SKM-1 (cell line): ENCODE results near the gene FBXO3.
"Not testable (repeated sequence)": the region's sequence is repeated elsewhere in the genome, so short reads cannot be mapped to it uniquely, and the experiment has no call there.

ENCODE experiments used
- DNase-seq: peaks from one replicate; lab custom pipeline; 2025; ENCODE audit not compliant: unreplicated experiment; lab: John Stamatoyannopoulos, UW

Gene FBXO3, protein sequence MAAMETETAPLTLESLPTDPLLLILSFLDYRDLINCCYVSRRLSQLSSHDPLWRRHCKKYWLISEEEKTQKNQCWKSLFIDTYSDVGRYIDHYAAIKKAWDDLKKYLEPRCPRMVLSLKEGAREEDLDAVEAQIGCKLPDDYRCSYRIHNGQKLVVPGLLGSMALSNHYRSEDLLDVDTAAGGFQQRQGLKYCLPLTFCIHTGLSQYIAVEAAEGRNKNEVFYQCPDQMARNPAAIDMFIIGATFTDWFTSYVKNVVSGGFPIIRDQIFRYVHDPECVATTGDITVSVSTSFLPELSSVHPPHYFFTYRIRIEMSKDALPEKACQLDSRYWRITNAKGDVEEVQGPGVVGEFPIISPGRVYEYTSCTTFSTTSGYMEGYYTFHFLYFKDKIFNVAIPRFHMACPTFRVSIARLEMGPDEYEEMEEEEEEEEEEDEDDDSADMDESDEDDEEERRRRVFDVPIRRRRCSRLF

GRCh38 chr11:33773987-33774735, at the start of gene FBXO3:
TSS of gene FBXO3 (minus strand) at chr11:33774520. CDS start at chr11:33774497, 23 bp downstream.
- DNase-seq = peak; percentile 69

GRCh38 chr11:33822981-33823380, 48.7 kb upstream of the FBXO3 start:
- not testable (repeated sequence) for DNase-seq

DNA sequence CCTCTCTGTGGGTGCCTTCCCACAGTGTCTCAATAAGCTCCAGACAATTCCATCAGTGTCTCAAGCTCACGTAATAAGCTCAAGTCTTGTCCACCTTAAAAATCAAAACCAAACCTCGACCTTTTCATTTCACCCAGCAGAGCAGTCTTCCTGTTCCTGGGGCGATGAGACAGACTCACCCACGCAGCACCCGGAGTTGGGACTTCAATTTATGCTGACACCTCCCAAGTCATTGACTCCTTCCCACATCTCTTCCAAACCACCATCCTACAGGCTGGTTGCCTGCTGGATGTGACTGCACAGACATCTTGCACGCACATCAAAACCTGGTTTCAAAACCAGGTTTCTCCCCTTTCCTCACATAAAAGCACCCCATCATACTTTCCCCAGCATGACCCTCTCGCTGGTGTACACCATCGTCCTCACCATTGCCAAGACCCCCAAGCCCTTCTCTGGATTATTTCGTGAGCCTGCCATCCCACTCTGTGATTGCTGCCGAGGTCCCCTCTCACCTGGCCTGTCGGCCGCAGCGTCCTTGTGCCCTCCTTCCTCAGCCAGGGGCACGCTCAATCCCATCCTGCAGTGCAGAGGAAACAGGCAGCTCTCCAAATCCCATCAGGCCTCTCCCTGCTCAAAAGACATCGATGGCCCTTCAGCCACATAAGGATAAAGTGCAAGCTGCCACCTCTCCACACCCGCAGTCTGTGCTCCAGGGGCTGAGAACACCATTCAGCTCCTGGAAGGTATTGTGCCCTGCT, 45.1 kb upstream of the FBXO3 start:
- DNase-seq = no peak

DNA sequence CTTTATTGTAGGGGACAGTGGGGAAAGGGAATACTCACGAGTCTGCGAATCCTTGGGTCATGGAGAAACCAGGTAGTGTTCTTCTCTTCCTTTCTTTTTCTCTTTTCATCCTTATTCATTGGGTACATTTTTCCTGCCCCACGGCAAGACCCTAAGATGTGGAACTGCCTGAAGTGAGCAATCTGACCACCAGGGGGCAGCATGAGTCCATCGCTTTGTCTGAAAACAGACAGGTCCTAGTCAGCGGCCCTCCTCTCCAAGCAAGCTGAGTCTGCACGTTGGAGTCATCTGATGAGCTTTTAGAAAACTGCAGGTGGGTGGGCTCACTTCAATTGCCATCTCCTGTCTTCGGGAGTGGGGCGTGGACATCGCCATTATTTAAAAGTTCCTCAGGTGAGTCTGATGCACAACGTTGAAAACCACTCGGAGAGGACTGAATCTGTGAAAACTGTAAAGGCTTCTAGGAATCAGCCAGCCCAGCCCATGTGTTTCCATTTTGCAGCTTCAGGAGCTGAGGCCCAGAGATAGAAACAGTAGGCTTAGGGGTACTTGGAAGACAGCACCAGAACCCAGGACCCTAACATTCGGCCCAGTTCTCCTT, 34.0 kb upstream of the FBXO3 start:
- DNase-seq = peak; percentile 16

DNA sequence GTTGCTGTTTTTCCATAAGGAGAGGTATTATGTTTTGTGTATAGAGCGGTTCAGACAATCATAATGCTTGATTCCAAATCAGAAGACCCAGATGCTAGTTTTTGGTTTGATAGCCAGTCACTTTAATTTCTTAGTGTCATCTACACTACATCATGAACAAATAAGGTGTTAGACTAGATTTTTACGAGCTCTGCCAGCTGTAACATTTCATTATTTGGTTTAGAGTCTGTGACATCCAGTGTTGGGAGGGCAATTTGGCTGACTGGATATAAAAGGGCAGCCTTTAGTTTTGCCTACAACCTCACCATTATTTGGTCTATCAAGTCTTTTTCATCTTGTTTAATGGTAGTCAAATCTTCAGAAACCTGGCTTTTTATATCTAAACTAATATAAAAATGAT, 30.2 kb upstream of the FBXO3 start:
- DNase-seq = no peak

DNA sequence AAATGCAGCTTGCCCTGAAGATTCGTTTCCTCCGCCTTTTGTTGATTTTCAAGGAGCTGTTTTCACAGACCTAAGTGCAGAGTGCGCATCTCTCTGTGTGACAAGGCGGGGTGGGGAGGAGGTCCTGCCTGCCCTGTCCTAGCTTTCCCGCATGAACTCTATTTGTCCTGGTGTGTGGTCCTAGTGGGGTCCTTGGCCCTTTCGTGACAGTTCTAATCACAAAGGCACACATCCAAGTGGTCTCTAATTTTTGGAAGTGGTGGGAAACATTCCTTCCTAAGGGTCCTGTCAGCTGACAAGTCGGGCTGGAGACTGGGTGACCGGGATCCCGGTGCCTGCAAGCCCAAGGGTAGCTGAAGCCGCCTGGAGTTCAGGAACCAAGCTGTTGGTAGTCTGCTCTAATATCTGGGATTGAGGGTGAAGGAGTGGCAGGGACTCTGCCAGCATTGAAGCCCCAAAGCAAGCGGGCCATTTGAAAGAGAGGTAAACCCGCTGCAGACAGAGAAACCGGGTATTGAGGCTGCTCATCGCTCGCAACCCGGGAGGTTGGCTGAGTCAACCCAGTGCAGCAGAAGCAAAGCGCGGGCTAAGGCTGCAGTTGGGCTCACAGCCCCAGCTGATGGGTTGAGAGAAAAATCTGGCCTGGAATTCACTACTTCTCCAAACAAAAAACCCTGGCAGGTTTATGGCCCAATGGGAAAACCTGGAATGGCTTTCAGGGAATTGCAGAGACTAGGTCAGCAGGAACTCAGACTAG, 28.1 kb upstream of the FBXO3 start:
- no peak for DNase-seq

- DNase-seq = no peak
Observed at GRCh38 chr11:33801821-33802193, 27.5 kb upstream of the FBXO3 start.

- DNase-seq = no peak
Observed at GRCh38 chr11:33797879-33798278, 23.6 kb upstream of the FBXO3 start.

DNA sequence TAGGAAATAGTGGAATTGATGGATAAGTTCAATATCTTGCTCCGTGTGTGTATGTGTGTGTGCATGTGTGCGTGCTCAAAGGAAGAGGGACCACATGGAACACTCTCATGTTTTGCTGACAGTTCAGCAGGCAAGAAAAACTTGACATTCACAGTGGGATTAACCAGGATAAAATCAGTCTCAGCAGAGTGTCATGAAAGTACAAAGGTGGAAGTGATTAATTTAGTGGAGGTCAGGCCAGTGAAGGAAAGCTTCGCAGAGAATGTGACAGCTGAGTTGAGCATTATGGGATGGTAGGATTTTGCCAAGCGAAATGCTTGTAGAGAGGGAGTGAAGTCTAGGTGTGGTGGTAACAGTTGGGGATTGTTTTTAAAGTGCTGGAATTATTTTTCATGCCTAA, 15.7 kb upstream of the FBXO3 start:
- DNase-seq = no peak

- DNase-seq = not testable (repeated sequence)
Observed at GRCh38 chr11:33788095-33788494, 13.8 kb upstream of the FBXO3 start.

GRCh38 chr11:33787076-33787475, 12.8 kb upstream of the FBXO3 start:
- no peak for DNase-seq

GRCh38 chr11:33785609-33786008, 11.3 kb upstream of the FBXO3 start:
- no peak for DNase-seq

DNA sequence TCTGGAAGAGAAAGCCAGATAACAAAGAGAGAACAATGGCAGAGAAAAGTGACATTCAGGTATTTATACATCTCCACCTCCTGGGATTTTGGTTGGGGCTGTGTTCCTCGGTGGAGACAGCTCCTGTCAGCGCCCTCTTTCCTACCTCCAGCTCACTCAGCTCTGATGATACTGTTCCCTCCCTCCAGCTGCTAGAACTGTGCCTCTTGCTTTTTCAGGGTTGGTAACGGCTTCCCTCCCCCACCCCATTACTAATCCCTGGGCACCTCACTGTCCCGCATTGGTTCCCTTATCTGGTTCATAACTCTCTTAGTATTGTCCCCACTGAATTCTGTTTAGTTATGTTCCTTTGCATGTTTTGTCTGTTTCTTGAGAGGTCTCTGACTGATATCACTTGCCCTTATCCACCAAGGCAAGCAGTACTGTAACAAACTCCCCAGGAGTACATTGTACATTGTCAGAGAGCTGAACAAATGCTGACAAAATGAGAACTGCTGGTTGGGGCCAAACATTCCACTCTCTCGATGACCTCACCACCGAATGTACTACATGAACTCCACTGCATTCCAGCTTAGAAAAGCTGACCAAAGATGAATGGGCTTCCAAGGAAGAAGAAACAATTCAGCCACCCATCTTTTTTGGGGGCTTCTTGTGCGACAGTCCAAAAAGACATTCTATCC, 5.7 kb upstream of the FBXO3 start:
- DNase-seq = no peak

- no peak for DNase-seq
Observed at GRCh38 chr11:33778675-33779074, 4.4 kb upstream of the FBXO3 start.

GRCh38 chr11:33777906-33778305, 3.6 kb upstream of the FBXO3 start:
- DNase-seq = no peak

DNA sequence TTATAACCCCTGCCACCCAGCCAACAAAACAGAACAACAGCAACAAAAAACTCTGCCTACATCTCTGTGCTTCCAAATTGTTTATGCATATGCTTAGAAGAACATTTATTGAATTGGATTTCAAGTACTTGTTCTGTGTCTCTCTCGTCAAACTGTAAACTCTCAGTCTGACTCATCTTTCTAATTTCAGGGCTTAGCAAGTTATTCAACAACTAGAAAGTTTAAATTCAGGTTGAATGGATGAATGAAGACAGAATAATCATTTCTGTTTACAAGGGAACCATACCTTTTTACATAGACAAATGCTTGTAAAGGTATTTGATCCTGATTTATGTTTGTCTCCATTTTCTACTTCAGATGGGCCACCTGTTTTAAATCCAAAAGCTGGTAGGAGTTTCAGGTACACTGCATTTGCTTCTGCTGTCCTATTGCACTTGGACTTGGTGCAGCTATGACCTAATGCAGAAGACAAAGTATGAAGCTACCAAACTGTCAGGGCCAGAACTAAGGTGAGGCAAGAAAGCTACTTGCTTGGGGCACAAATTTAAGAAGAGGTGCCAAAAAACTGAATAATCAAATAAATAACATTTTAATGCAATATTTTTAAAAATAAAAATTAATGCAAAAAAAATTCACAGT, 1.6 kb upstream of the FBXO3 start:
- no peak for DNase-seq

DNA sequence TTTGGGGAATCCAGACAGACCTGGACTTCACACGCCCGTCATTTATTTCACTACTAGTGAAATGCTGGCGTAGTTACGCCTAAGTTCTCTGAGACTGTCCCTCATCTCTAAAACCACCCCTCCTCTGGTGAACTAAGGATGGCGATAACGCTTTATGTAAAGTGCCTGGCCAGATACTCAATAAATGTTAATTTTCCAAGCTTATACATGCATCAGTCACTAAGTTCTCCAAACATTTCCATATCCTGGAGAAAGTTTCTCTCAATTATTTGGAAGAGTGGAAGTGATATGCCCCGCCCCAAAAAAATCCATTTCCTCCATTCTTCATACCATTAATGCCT, 1.1 kb upstream of the FBXO3 start:
- DNase-seq = no peak

GRCh38 chr11:33774736-33775466, 581 bp upstream of the FBXO3 start:
- DNase-seq = no peak
